HEK293 (cell line): ENCODE measurements around the gene FAM131B.

Source experiments
- BCL11A ChIP-seq: fragments of 450-650 bp; formaldehyde crosslinking; IDR thresholded peaks from 2 replicates; pipeline ENCODE4 v1.5.1; 2016; ENCODE audit warnings: low read depth, missing biosample characterization, missing genetic modification characterization
- FEZF1 ChIP-seq: fragments of 450-650 bp; formaldehyde crosslinking; IDR thresholded peaks from 2 replicates; pipeline ENCODE4 v1.5.1; 2016; ENCODE audit warnings: missing biosample characterization, missing genetic modification characterization
- KLF1 ChIP-seq: fragments of 450-650 bp; formaldehyde crosslinking; IDR thresholded peaks from 2 replicates; pipeline ENCODE4 v1.5.1; 2016; ENCODE audit warnings: missing biosample characterization, missing genetic modification characterization
- KLF8 ChIP-seq: fragments of 450-650 bp; formaldehyde crosslinking; IDR thresholded peaks from 2 replicates; pipeline ENCODE4 v1.5.1; 2016; ENCODE audit warnings: missing biosample characterization, missing genetic modification characterization
- MZF1 ChIP-seq: fragments of 450-650 bp; formaldehyde crosslinking; IDR thresholded peaks from 2 replicates; pipeline ENCODE4 v1.5.1; 2017; ENCODE audit warnings: missing biosample characterization, missing genetic modification characterization, borderline replicate concordance
- PRDM1 ChIP-seq: fragments of 450-650 bp; formaldehyde crosslinking; IDR thresholded peaks from 2 replicates; pipeline ENCODE4; 2016; ENCODE audit warnings: missing biosample characterization, missing genetic modification characterization
- PRDM2 ChIP-seq: fragments of 450-650 bp; formaldehyde crosslinking; IDR thresholded peaks from 2 replicates; pipeline ENCODE4 v1.5.1; 2016; ENCODE audit warnings: missing biosample characterization, missing genetic modification characterization, borderline replicate concordance
- SALL2 ChIP-seq: fragments of 450-650 bp; formaldehyde crosslinking; IDR thresholded peaks from 2 replicates; pipeline ENCODE4 v1.5.0; 2017; ENCODE audit warnings: missing biosample characterization, mild to moderate bottlenecking, missing genetic modification characterization, borderline replicate concordance
- SCRT2 ChIP-seq: fragments of 450-650 bp; formaldehyde crosslinking; IDR thresholded peaks from 2 replicates; pipeline ENCODE4 v1.5.1; 2016; ENCODE audit warnings: missing biosample characterization, missing genetic modification characterization
- SP3 ChIP-seq: fragments of 450-650 bp; formaldehyde crosslinking; IDR thresholded peaks from 2 replicates; pipeline ENCODE4 v1.5.1; 2016; ENCODE audit warnings: missing biosample characterization, missing genetic modification characterization
- YY1 ChIP-seq: fragments of 450-650 bp; formaldehyde crosslinking; IDR thresholded peaks from 2 replicates; pipeline ENCODE4 v1.5.1; 2018; ENCODE audit warnings: missing biosample characterization, missing genetic modification characterization
- YY2 ChIP-seq: fragments of 450-650 bp; formaldehyde crosslinking; IDR thresholded peaks from 2 replicates; pipeline ENCODE4 v1.5.1; 2016; ENCODE audit warnings: missing biosample characterization, missing genetic modification characterization
- ZFP3 ChIP-seq: fragments of 450-650 bp; formaldehyde crosslinking; IDR thresholded peaks from 2 replicates; pipeline ENCODE4 v1.5.1; 2016; ENCODE audit warnings: low read depth, missing biosample characterization, missing genetic modification characterization
- ZNF114 ChIP-seq: fragments of 450-650 bp; formaldehyde crosslinking; IDR thresholded peaks from 2 replicates; pipeline ENCODE4 v1.5.0; 2017; ENCODE audit warnings: missing biosample characterization, missing genetic modification characterization
- ZNF157 ChIP-seq: fragments of 450-650 bp; formaldehyde crosslinking; IDR thresholded peaks from 2 replicates; pipeline ENCODE4 v1.5.1; 2016; ENCODE audit warnings: missing biosample characterization, missing genetic modification characterization
- ZNF174 ChIP-seq: fragments of 450-650 bp; formaldehyde crosslinking; IDR thresholded peaks from 2 replicates; pipeline ENCODE4 v1.5.0; 2017; ENCODE audit warnings: missing biosample characterization, mild to moderate bottlenecking, missing genetic modification characterization
- ZNF19 ChIP-seq: fragments of 450-650 bp; formaldehyde crosslinking; IDR thresholded peaks from 2 replicates; pipeline ENCODE4; 2016; ENCODE audit warnings: missing biosample characterization, missing genetic modification characterization, low read depth
- ZNF292 ChIP-seq: fragments of 450-650 bp; formaldehyde crosslinking; IDR thresholded peaks from 2 replicates; pipeline ENCODE4 v1.5.1; 2016; ENCODE audit warnings: low read depth, missing biosample characterization, missing genetic modification characterization, borderline replicate concordance
- ZNF302 ChIP-seq: fragments of 450-650 bp; formaldehyde crosslinking; IDR thresholded peaks from 2 replicates; pipeline ENCODE4 v1.5.1; 2016; ENCODE audit warnings: missing biosample characterization, missing genetic modification characterization, low read depth
- ZNF394 ChIP-seq: fragments of 450-650 bp; formaldehyde crosslinking; IDR thresholded peaks from 2 replicates; pipeline ENCODE4 v1.5.1; 2016; ENCODE audit warnings: missing biosample characterization, missing genetic modification characterization, mild to moderate bottlenecking, moderate library complexity, borderline replicate concordance
- ZNF544 ChIP-seq: fragments of 450-650 bp; formaldehyde crosslinking; IDR thresholded peaks from 2 replicates; pipeline ENCODE4 v1.5.0; 2017; ENCODE audit warnings: missing biosample characterization, missing genetic modification characterization
- ZNF555 ChIP-seq: fragments of 450-650 bp; formaldehyde crosslinking; conservative IDR thresholded peaks from 2 replicates; pipeline ENCODE4 v1.5.1; 2017; ENCODE audit warnings: missing biosample characterization, mild to moderate bottlenecking, missing genetic modification characterization, inconsistent platforms
- ZNF558 ChIP-seq: fragments of 450-650 bp; formaldehyde crosslinking; IDR thresholded peaks from 2 replicates; pipeline ENCODE4 v1.5.1; 2016; ENCODE audit warnings: missing biosample characterization, missing genetic modification characterization
- ZNF596 ChIP-seq: fragments of 450-650 bp; IDR thresholded peaks from 2 replicates; pipeline ENCODE4 v1.5.0; 2018; ENCODE audit warnings: missing biosample characterization, mild to moderate bottlenecking, missing genetic modification characterization, moderate library complexity
- ZNF621 ChIP-seq: fragments of 450-650 bp; formaldehyde crosslinking; IDR thresholded peaks from 2 replicates; pipeline ENCODE4 v1.5.1; 2017; ENCODE audit warnings: missing biosample characterization, missing genetic modification characterization
- ZNF645 ChIP-seq: fragments of 450-650 bp; formaldehyde crosslinking; IDR thresholded peaks from 2 replicates; pipeline ENCODE4; 2016; ENCODE audit warnings: missing biosample characterization, missing genetic modification characterization
- ZNF660 ChIP-seq: fragments of 450-650 bp; IDR thresholded peaks from 2 replicates; pipeline ENCODE4 v1.5.1; 2018; ENCODE audit warnings: missing biosample characterization, mild to moderate bottlenecking, missing genetic modification characterization
- ZNF692 ChIP-seq: fragments of 450-650 bp; formaldehyde crosslinking; IDR thresholded peaks from 2 replicates; pipeline ENCODE4 v1.5.1; 2016; ENCODE audit warnings: missing biosample characterization, missing genetic modification characterization
- ZNF785 ChIP-seq: fragments of 450-650 bp; formaldehyde crosslinking; IDR thresholded peaks from 2 replicates; pipeline ENCODE4 v1.5.1; 2016; ENCODE audit warnings: missing biosample characterization, missing genetic modification characterization
- TF ChIP-seq, protein P1 (sequence below): fragments of 450-650 bp; IDR thresholded peaks from 2 replicates; pipeline ENCODE4 v1.5.1; 2018; ENCODE audit warnings: missing biosample characterization, missing genetic modification characterization

The FAM131B gene

DNA sequence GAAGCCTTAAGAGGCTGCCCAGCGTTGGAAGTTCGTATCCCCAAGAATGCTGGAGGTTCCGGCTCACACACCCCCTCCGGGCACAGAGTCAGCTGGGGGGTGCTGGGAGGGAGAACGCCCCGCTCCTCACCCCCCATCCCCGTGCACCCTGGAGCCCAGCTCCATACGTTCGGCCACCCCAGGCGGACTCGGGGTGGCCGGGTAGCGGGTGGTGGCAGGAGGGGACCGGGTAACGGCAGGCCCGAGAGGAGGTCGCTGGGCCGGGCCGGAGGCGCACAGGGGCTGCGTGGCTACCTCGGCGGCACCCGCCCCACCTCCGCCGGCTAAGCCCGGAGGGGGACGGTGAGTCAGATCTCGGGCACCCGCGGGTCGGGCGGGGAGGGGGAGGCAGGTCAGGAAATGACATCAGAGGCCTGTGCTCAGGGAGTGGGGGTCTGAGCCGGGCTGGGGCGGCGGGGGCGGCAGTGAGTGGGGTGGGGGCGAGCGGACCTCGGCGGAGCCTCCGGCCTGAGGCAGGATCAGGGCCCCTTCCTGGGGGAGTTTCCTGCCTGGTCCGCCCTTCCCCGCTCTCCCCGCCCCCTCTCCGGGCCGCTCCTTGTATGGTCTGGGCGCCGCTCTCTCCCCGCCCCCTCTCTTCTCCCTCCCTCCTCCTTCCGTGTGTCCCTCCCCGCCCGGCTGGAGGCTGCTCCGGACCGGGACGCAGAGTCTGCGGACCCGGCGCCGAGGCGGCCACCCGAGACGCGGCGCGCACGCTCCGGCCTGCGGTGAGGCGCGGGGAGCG lies 18.3 kb upstream of the FAM131B start, which contains the start of gene ZYX (continued):
- no peak for TF ChIP-seq PRDM2 (tag by site-specific recombination)
- no peak; the same call in 1 of the 2 replicates for TF ChIP-seq ZNF660 (tag by site-specific recombination)
- TF ChIP-seq ZNF19 (tag by site-specific recombination): no peak
- TF ChIP-seq ZNF555 (tag by site-specific recombination): no peak
- TF ChIP-seq, protein P1, sequence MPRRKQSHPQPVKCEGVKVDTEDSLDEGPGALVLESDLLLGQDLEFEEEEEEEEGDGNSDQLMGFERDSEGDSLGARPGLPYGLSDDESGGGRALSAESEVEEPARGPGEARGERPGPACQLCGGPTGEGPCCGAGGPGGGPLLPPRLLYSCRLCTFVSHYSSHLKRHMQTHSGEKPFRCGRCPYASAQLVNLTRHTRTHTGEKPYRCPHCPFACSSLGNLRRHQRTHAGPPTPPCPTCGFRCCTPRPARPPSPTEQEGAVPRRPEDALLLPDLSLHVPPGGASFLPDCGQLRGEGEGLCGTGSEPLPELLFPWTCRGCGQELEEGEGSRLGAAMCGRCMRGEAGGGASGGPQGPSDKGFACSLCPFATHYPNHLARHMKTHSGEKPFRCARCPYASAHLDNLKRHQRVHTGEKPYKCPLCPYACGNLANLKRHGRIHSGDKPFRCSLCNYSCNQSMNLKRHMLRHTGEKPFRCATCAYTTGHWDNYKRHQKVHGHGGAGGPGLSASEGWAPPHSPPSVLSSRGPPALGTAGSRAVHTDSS (tag by site-specific recombination): no peak
- TF ChIP-seq KLF1 (tag by site-specific recombination): peak; percentile 70
- no peak for TF ChIP-seq ZNF114 (tag by site-specific recombination)
- peak; percentile 81 for TF ChIP-seq SP3 (tag by site-specific recombination)
- TF ChIP-seq ZNF292: no peak
- no peak for TF ChIP-seq SALL2
- TF ChIP-seq ZNF692 (tag by site-specific recombination): no peak
- no peak for TF ChIP-seq FEZF1 (tag by site-specific recombination)
- no peak for TF ChIP-seq PRDM1 (tag by site-specific recombination)
- TF ChIP-seq KLF8: peak; percentile 87
- no peak for TF ChIP-seq ZNF645 (tag by site-specific recombination)
- TF ChIP-seq ZNF394 (tag by site-specific recombination): no peak
- no peak for TF ChIP-seq ZNF621
- TF ChIP-seq YY2 (tag by site-specific recombination): no peak
- TF ChIP-seq MZF1: no peak
- no peak for TF ChIP-seq ZNF785 (tag by site-specific recombination)
- TF ChIP-seq ZNF596 (tag by site-specific recombination): no peak
- no peak for TF ChIP-seq ZNF157 (tag by site-specific recombination)
- no peak for TF ChIP-seq ZNF174
- TF ChIP-seq ZNF544: no peak
- TF ChIP-seq BCL11A: no peak; the same call in 1 of the 2 replicates
- TF ChIP-seq ZNF302 (tag by site-specific recombination): no peak
- TF ChIP-seq ZNF558 (tag by site-specific recombination): no peak
- no peak for TF ChIP-seq ZFP3
- TF ChIP-seq SCRT2 (tag by site-specific recombination): no peak
- TF ChIP-seq YY1 (tag by site-specific recombination): no peak
